K562 (cell line): ENCODE data around the gene GPRIN2. TPM values are rescaled to one million over a fixed set of nuclear protein-coding genes. Genes with fewer than 3 reads are reported as not detected.

Experiments used
- MAFG ChIP-seq: fragments of 450-650 bp; conservative IDR thresholded peaks from 2 replicates; pipeline ENCODE4 v1.6.1; 2016; ENCODE audit warnings: missing genetic modification characterization, missing compliant biosample characterization
- MED1 ChIP-seq: sonication (generic); formaldehyde crosslinking; IDR thresholded peaks from 2 replicates; pipeline ENCODE4 v1.8.1; 2023; ENCODE audit warnings: missing genetic modification reagents, borderline replicate concordance
- NBN ChIP-seq: fragments of 450-650 bp; IDR thresholded peaks from 2 replicates; pipeline ENCODE4 v1.6.1; 2016; ENCODE audit warnings: low read depth, mild to moderate bottlenecking
- NRF1 ChIP-seq, 2 experiments: fragments of 450-650 bp; IDR thresholded peaks in 1 of 2; conservative IDR thresholded peaks in 1 of 2; 2 replicates each; pipeline ENCODE4 v1.6.1; 2014; ENCODE audit warnings: mild to moderate bottlenecking in 2 of 2
- RBM34 ChIP-seq: fragments of 200-400 bp; formaldehyde crosslinking; IDR thresholded peaks from 2 replicates; pipeline ENCODE4 v1.6.1; 2018; ENCODE audit warnings: low read length, borderline replicate concordance; ENCODE audit not compliant: insufficient read depth
- SAFB ChIP-seq: fragments of 200-400 bp; formaldehyde crosslinking; IDR thresholded peaks from 2 replicates; pipeline ENCODE4 v1.6.1; 2017; ENCODE audit warnings: low read depth, low read length, borderline replicate concordance
- TRIM28 ChIP-seq: fragments of 450-650 bp; IDR thresholded peaks from 2 replicates; pipeline ENCODE4 v1.6.1; 2017
- ZBTB40 ChIP-seq, 2 experiments: fragments of 450-650 bp in 1 of 2; sonication (generic) in 1 of 2; formaldehyde crosslinking in 1 of 2; IDR thresholded peaks; 2 replicates each; pipeline versions ENCODE4 v1.7.1 to v1.9.0; 2016 to 2022; ENCODE audit warnings: inconsistent platforms in 1 of 2, mild to moderate bottlenecking in 1 of 2, missing genetic modification reagents in 1 of 2
- ZNF699 ChIP-seq: fragments of 250-450 bp; sonication (Bioruptor Pico); IDR thresholded peaks from 2 replicates; pipeline ENCODE4 v1.8.0; 2021; ENCODE audit warnings: mild to moderate bottlenecking, moderate library complexity; ENCODE audit not compliant: insufficient replicate concordance
- polyA plus RNA-seq, 8 experiments: library from polyadenylated mRNA; depleted of rRNA in 4 of 8; stranded (reverse) in 5 of 8; unstranded in 3 of 8; fragments of >200 nt; fragmentation: Nextera tagmentation in 2 of 8; fragmentation: Illumina TruSeq in 1 of 8; extraction: Ambion mirVana in 2 of 8; extraction: Trizol in 1 of 8; gene quantifications; 2 replicates each; pipeline versions ENCODE4 v1.2.1 to v1.2.3, GENCODE V29; 2011 to 2014; ENCODE audit warnings: inconsistent platforms in 1 of 8, missing spikeins in 1 of 8
- total RNA-seq, 7 experiments: library from RNA; depleted of rRNA in 6 of 7; stranded (reverse); fragments of >200 nt in 6 of 7; fragmentation: Illumina TruSeq in 2 of 7; extraction: Trizol in 2 of 7; gene quantifications; 2 replicates each; pipeline versions ENCODE4 v1.2.1 to v1.2.3, GENCODE V29; 2011 to 2021; ENCODE audit warnings: low replicate concordance in 1 of 7

GPRIN2 gene
- total and polyA plus RNA-seq, 9 of the 15 experiments (the other 6 are each of a cell fraction or from before 2014, with no cell fraction given) = not detected

GRCh38 chr10:46550795-46551700 lies 5.4 kb downstream of the GPRIN2 start (continued):
- TF ChIP-seq SAFB = no peak
- no peak for TF ChIP-seq MED1 (CRISPR knock-in tag)
- no peak for TF ChIP-seq RBM34
- no peak for TF ChIP-seq ZNF699 (CRISPR knock-in tag)
- TF ChIP-seq TRIM28 = no peak
- TF ChIP-seq NRF1 (conservative IDR thresholded peaks at IDR 0.05 in 1 of 2, IDR thresholded peaks at IDR 0.05 in 1 of 2) = no peak
- TF ChIP-seq ZBTB40 (IDR thresholded peaks at IDR 0.05) = no peak
- no peak for TF ChIP-seq ZBTB40 (CRISPR knock-in tag; IDR thresholded peaks at IDR 0.05)
- TF ChIP-seq MAFG (tag) = peak; percentile 100
- no peak for TF ChIP-seq NBN
